CD4-positive, alpha-beta memory T cell (primary cell): Measurements from ENCODE around the gene RBM24. TPM values are rescaled to one million over a fixed set of nuclear protein-coding genes. Genes with fewer than 3 reads are reported as not detected.

ENCODE experiments used
- CTCF ChIA-PET: fragments of 350-600 bp; sonication (Branson Sonifier 250); formaldehyde crosslinking; loops from one replicate; lab custom pipeline; 2021; ENCODE audit warnings: inconsistent platforms; ENCODE audit not compliant: partially characterized antibody; lab: Charles Lee
- POLR2A ChIA-PET: fragments of 350-600 bp; sonication (Branson Sonifier 250); formaldehyde crosslinking; loops from one replicate; lab custom pipeline; 2021; ENCODE audit not compliant: partially characterized antibody; lab: Charles Lee
- DNase-seq, 5 donors: peaks; one replicate each; pipeline versions ENCODE4 v3.0.0 to v3.0.0-alpha.2; 2020 to 2022; ENCODE audit warnings: mixed read lengths in 1 of 5
- H3K27ac ChIP-seq: one replicate; pipeline ENCODE4 v1.7.0; 2013; ENCODE audit warnings: low read depth, low read length
- H3K27me3 ChIP-seq: 2 replicates; pipeline ENCODE4 v1.7.0; 2013; ENCODE audit warnings: mild to moderate bottlenecking, low read length, moderate library complexity; ENCODE audit not compliant: insufficient read depth
- H3K36me3 ChIP-seq: 2 replicates; pipeline ENCODE4 v1.7.0; 2013; ENCODE audit warnings: mild to moderate bottlenecking, low read length, moderate library complexity; ENCODE audit not compliant: insufficient read depth
- H3K4me1 ChIP-seq: 2 replicates; pipeline ENCODE4 v1.7.0; 2013; ENCODE audit warnings: mild to moderate bottlenecking, low read length, moderate library complexity; ENCODE audit not compliant: insufficient read depth
- H3K4me3 ChIP-seq, 2 donors: one replicate each; pipeline ENCODE4 v1.7.0; 2013; ENCODE audit warnings: low read length in 2 of 2, mild to moderate bottlenecking in 1 of 2
- H3K9me3 ChIP-seq, 2 donors: one replicate each; pipeline ENCODE4 v1.7.0; 2013; ENCODE audit warnings: low read length in 2 of 2, control low read depth in 1 of 2; ENCODE audit not compliant: control insufficient read depth in 1 of 2
- H3K27ac Mint-ChIP-seq, 7 donors: one replicate each; pipeline ENCODE4 v1.8.0; 2020 to 2021; ENCODE audit warnings: mixed read lengths in 7 of 7, mild to moderate bottlenecking in 6 of 7, inconsistent platforms in 3 of 7, moderate library complexity in 3 of 7
- H3K27me3 Mint-ChIP-seq, 2 donors: one replicate each; pipeline ENCODE4 v1.8.0; 2020 to 2021; ENCODE audit warnings: mixed read lengths in 2 of 2
- H3K36me3 Mint-ChIP-seq, 2 donors: one replicate each; pipeline ENCODE4 v1.8.0; 2020 to 2021; ENCODE audit warnings: mixed read lengths in 2 of 2, inconsistent platforms in 1 of 2, mild to moderate bottlenecking in 1 of 2
- H3K4me1 Mint-ChIP-seq, 4 donors: one replicate each; pipeline ENCODE4 v1.8.0; 2020 to 2021; ENCODE audit warnings: mixed read lengths in 4 of 4, mild to moderate bottlenecking in 1 of 4
- H3K4me3 Mint-ChIP-seq, 8 donors: one replicate each; pipeline ENCODE4 v1.8.0; 2020 to 2021; ENCODE audit warnings: mixed read lengths in 8 of 8, mild to moderate bottlenecking in 7 of 8, moderate library complexity in 6 of 8, inconsistent platforms in 3 of 8
- H3K9me3 Mint-ChIP-seq, 8 donors: one replicate each; pipeline ENCODE4 v1.8.0; 2020 to 2021; ENCODE audit warnings: mixed read lengths in 8 of 8, mild to moderate bottlenecking in 5 of 8, inconsistent platforms in 3 of 8, moderate library complexity in 1 of 8
- intact Hi-C: fragments of 100-400 bp; cut with micrococcal nuclease; formaldehyde crosslinking; loops from one replicate; pipeline ENCODE4 v1.15.1; 2023
- polyA plus RNA-seq, 2 donors: library from polyadenylated mRNA; unstranded; fragments of 300-500 nt; fragmentation: Illumina TruSeq; gene quantifications; one replicate each; pipeline ENCODE4 v1.2.3, GENCODE V29; 2021
- total RNA-seq, 2 experiments: library from RNA; stranded (reverse); gene quantifications; one replicate each; pipeline ENCODE4 v1.2.3, GENCODE V29; 2021

Gene RBM24
- total RNA-seq (not detected), polyA plus RNA-seq (not detected)

- Histone ChIP-seq H3K4me3 (no peak within 1 kb of the TSS), H3K9me3 (no peaks in the 10 kb centered on the region), H3K36me3 (no peaks in the 10 kb centered on the region), H3K4me1 (peaks cover 6% of the 10 kb centered on the region), H3K27ac (no peak within 1 kb of the TSS), H3K27me3 (peaks cover 16% of the 10 kb centered on the region)
- H3K9me3 Mint-ChIP-seq, result peaks cover 0 to 4% (median 0%) of the 10 kb centered on the region in 8 donors
- ChIA-PET CTCF (no interaction called here), POLR2A (no interaction called here)
- H3K36me3 Mint-ChIP-seq, result no peaks in the 10 kb centered on the region
- peak within 1 kb of the TSS in 1 of 7 donors; percentile 32 for H3K27ac Mint-ChIP-seq
- intact Hi-C loops, result no loop called here
- peak in 1 of 5 donors; percentile 0 for DNase-seq
- H3K4me3 Mint-ChIP-seq, result peak within 1 kb of the TSS; percentile 73 to 88 (median 80)
- peaks cover 46 to 57% of the 10 kb centered on the region in 2 donors for H3K27me3 Mint-ChIP-seq
- peaks cover 8 to 22% (median 10%) of the 10 kb centered on the region in 4 donors for H3K4me1 Mint-ChIP-seq
These were observed at the start of gene RBM24 for GRCh38 chr6:17281100-17281496. TSS of gene RBM24 (plus strand) at chr6:17281361. CDS start at chr6:17281582, 221 bp downstream.

- H3K9me3 Mint-ChIP-seq, result peaks cover 0 to 8% (median under 1%) of the 10 kb centered on the region in 8 donors
- H3K36me3 Mint-ChIP-seq, result no peaks in the 10 kb centered on the region
- H3K27ac Mint-ChIP-seq, result no peak overlapping the region
- H3K4me3 Mint-ChIP-seq, result no peak overlapping the region
- Histone ChIP-seq H3K9me3 (no peaks in the 10 kb centered on the region), H3K36me3 (no peaks in the 10 kb centered on the region), H3K27ac (no peak overlapping the region), H3K27me3 (no peaks in the 10 kb centered on the region), H3K4me1 (no peaks in the 10 kb centered on the region), H3K4me3 (no peak overlapping the region)
- DNase-seq, result no peak
- POLR2A ChIA-PET, result no interaction called here
- CTCF ChIA-PET, result no interaction called here
- no peaks in the 10 kb centered on the region for H3K4me1 Mint-ChIP-seq
- intact Hi-C loops, result no loop called here
- peaks cover 2 to 9% of the 10 kb centered on the region in 2 donors for H3K27me3 Mint-ChIP-seq
These were observed 47.6 kb upstream of the RBM24 start for GRCh38 chr6:17233531-17233930.

GRCh38 chr6:17237246-17237645 is 43.9 kb upstream of the RBM24 start:
- CTCF ChIA-PET, result no interaction called here
- H3K36me3 ChIP-seq, result no peaks in the 10 kb centered on the region
- H3K36me3 Mint-ChIP-seq, result no peaks in the 10 kb centered on the region
- H3K4me1 ChIP-seq, result no peaks in the 10 kb centered on the region
- H3K27ac ChIP-seq, result no peak overlapping the region
- POLR2A ChIA-PET, result no interaction called here
- no peaks in the 10 kb centered on the region for H3K9me3 ChIP-seq
- H3K27me3 Mint-ChIP-seq, result peaks cover 0 to 6% of the 10 kb centered on the region in 2 donors
- no peaks in the 10 kb centered on the region for H3K4me1 Mint-ChIP-seq
- intact Hi-C loops, result no loop called here
- H3K4me3 ChIP-seq, result no peak overlapping the region
- H3K4me3 Mint-ChIP-seq, result no peak overlapping the region
- H3K9me3 Mint-ChIP-seq, result peaks cover 0 to 5% (median under 1%) of the 10 kb centered on the region in 8 donors
- no peaks in the 10 kb centered on the region for H3K27me3 ChIP-seq
- no peak for DNase-seq
- no peak overlapping the region for H3K27ac Mint-ChIP-seq

- Mint-ChIP-seq H3K9me3 (peaks cover 0 to 4% (median under 1%) of the 10 kb centered on the region in 8 donors), H3K36me3 (no peaks in the 10 kb centered on the region), H3K27me3 (peaks cover 0 to 5% of the 10 kb centered on the region in 2 donors), H3K4me1 (no peaks in the 10 kb centered on the region), H3K4me3 (no peak overlapping the region), H3K27ac (no peak overlapping the region)
- Histone ChIP-seq H3K4me3 (no peak overlapping the region), H3K9me3 (no peaks in the 10 kb centered on the region), H3K27me3 (no peaks in the 10 kb centered on the region), H3K4me1 (no peaks in the 10 kb centered on the region), H3K36me3 (no peaks in the 10 kb centered on the region), H3K27ac (no peak overlapping the region)
- CTCF ChIA-PET, result no interaction called here
- DNase-seq, result no peak
- POLR2A ChIA-PET, result no interaction called here
- intact Hi-C loops, result no loop called here
These were observed 41.9 kb upstream of the RBM24 start for GRCh38 chr6:17239260-17239659.

- H3K36me3 ChIP-seq, result no peaks in the 10 kb centered on the region
- no peak overlapping the region for H3K4me3 ChIP-seq
- no peaks in the 10 kb centered on the region for H3K27me3 ChIP-seq
- no peak for DNase-seq
- no peak overlapping the region for H3K27ac ChIP-seq
- intact Hi-C loops, result no loop called here
- POLR2A ChIA-PET, result no interaction called here
- Mint-ChIP-seq H3K4me1 (no peaks in the 10 kb centered on the region), H3K27me3 (peaks cover 0 to 6% of the 10 kb centered on the region in 2 donors), H3K9me3 (peaks cover 0 to 6% (median 3%) of the 10 kb centered on the region in 8 donors), H3K4me3 (no peak overlapping the region), H3K27ac (no peak overlapping the region), H3K36me3 (no peaks in the 10 kb centered on the region)
- no peaks in the 10 kb centered on the region for H3K9me3 ChIP-seq
- CTCF ChIA-PET, result no interaction called here
- H3K4me1 ChIP-seq, result no peaks in the 10 kb centered on the region
These were observed 40.2 kb upstream of the RBM24 start for GRCh38 chr6:17240803-17241500.

DNA sequence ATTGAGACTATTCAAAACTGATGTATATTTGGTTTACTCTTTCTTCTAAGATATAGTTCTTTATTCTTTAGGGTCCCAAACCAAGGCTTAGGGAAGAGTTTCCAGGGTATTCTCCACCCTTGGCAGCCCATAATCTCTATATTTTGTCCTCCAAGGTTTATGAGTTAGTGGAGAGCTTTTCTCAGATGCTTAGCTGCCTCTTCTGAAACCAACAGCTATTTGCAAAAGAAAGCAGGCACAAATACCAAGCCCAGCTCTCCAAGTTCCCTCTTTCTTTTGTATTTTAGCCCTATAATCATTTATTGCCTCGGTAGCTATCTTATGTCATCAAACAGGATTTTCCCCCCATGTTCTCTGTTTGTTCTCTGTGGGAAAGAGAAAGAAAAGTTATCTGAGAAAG is 39.1 kb upstream of the RBM24 start:
- Histone ChIP-seq H3K4me3 (no peak overlapping the region), H3K27me3 (no peaks in the 10 kb centered on the region), H3K27ac (no peak overlapping the region), H3K4me1 (no peaks in the 10 kb centered on the region), H3K36me3 (no peaks in the 10 kb centered on the region), H3K9me3 (no peaks in the 10 kb centered on the region)
- Mint-ChIP-seq H3K27ac (no peak overlapping the region), H3K36me3 (no peaks in the 10 kb centered on the region), H3K9me3 (peaks cover 0 to 6% (median 3%) of the 10 kb centered on the region in 8 donors), H3K4me3 (no peak overlapping the region), H3K27me3 (peaks cover 0 to 6% of the 10 kb centered on the region in 2 donors), H3K4me1 (no peaks in the 10 kb centered on the region)
- DNase-seq, result no peak
- ChIA-PET POLR2A (no interaction called here), CTCF (no interaction called here)
- intact Hi-C loops, result no loop called here

DNA sequence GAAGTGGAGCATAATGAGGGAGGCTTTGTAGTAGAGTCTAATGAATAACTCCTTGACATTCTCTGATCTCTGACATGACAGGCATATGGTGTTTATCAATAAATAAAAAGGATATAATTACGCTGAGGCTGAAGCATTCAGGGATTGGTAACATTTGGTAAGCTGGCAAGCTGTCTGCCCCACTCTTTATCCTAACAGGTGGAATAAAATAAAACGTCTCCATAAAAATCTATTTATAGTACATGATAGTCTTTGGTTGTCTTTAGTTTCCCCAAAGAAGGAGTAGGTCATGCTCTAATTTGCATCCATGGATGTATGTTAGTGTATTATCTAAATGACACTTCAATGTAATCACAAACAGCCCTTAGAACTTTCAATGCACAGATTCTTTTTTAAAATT is 30.9 kb upstream of the RBM24 start:
- Histone ChIP-seq H3K27ac (no peak overlapping the region), H3K36me3 (no peaks in the 10 kb centered on the region), H3K27me3 (no peaks in the 10 kb centered on the region), H3K4me1 (no peaks in the 10 kb centered on the region), H3K9me3 (no peaks in the 10 kb centered on the region), H3K4me3 (no peak overlapping the region)
- intact Hi-C loops, result no loop called here
- Mint-ChIP-seq H3K27me3 (peaks cover 5 to 8% of the 10 kb centered on the region in 2 donors), H3K27ac (no peak overlapping the region), H3K9me3 (peaks cover 0 to 5% (median 0%) of the 10 kb centered on the region in 8 donors), H3K4me1 (no peaks in the 10 kb centered on the region), H3K4me3 (no peak overlapping the region), H3K36me3 (no peaks in the 10 kb centered on the region)
- ChIA-PET POLR2A (no interaction called here), CTCF (no interaction called here)
- no peak for DNase-seq
